Measurements from ENCODE around the gene PLAU.

GRCh38 chr10:73917566-73918305, 6.8 kb downstream of the PLAU start:
- TF ChIP-seq CEBPB (IDR thresholded peaks at IDR 0.05) (no peak), RAD21 (IDR thresholded peaks at IDR 0.05; ENCODE audit: low read depth) (no peak), EP300 (IDR thresholded peaks at IDR 0.05; ENCODE audit: borderline replicate concordance) (no peak), TEAD4 (IDR thresholded peaks at IDR 0.05) (no peak), FOXM1 (IDR thresholded peaks at IDR 0.05; ENCODE audit: borderline replicate concordance, low read depth) (no peak)

Data from Ishikawa (cell line).